Astrocyte of the cerebellum (primary cell): Measurements from ENCODE around the gene CCDC78.
A peak's percentile ranks its signal among the peaks of the same experiment; 100 is the strongest.

Experiments used
- DNase-seq: peaks from one replicate; pipeline ENCODE4 v3.0.0-alpha.2; 2011; ENCODE audit warnings: low read depth
- H3K4me3 ChIP-seq: 2 replicates; pipeline ENCODE4 v1.5.1; 2011; ENCODE audit warnings: mild to moderate bottlenecking, low read depth, low read length, moderate library complexity
- CTCF ChIP-seq: IDR thresholded peaks from 2 replicates; pipeline ENCODE4 v1.5.1; 2012; ENCODE audit warnings: low read length, low read depth, moderate library complexity, mild to moderate bottlenecking; ENCODE audit errors: missing control alignments
- in situ Hi-C: cut with HindIII; loops from 2 replicates; pipeline ENCODE4 v1.10.0; 2017; ENCODE audit warnings: low sequenced_read_pairs

CCDC78 gene

GRCh38 chr16:727291-727977 is 1.2 kb upstream of the CCDC78 start:
- in situ Hi-C loops = no loop called here
- peak overlapping the region; percentile 60 for H3K4me3 ChIP-seq
- TF ChIP-seq CTCF = no peak
- no peak for DNase-seq

GRCh38 chr16:726188-726437 is 130 bp downstream of the CCDC78 start:
- H3K4me3 ChIP-seq = no peak overlapping the region
- TF ChIP-seq CTCF = no peak
- DNase-seq = no peak
- in situ Hi-C loops = no loop called here

- no peak for DNase-seq
- TF ChIP-seq CTCF = no peak
- no peak overlapping the region for H3K4me3 ChIP-seq
- in situ Hi-C loops = no loop called here
Measured at GRCh38 chr16:725463-726187, 618 bp downstream of the CCDC78 start.

- no peak for TF ChIP-seq CTCF
- no peak for DNase-seq
- H3K4me3 ChIP-seq = no peak overlapping the region
- in situ Hi-C loops = no loop called here
Measured at GRCh38 chr16:725041-725376, 1.2 kb downstream of the CCDC78 start.

- no peak for TF ChIP-seq CTCF
- H3K4me3 ChIP-seq = no peak overlapping the region
- in situ Hi-C loops = no loop called here
- no peak for DNase-seq
Measured at GRCh38 chr16:724188-725040, 1.8 kb downstream of the CCDC78 start.

GRCh38 chr16:723695-724094 is 2.5 kb downstream of the CCDC78 start:
- in situ Hi-C loops = no loop called here

More at GRCh38 chr16:723695-724094, 2.5 kb downstream of the CCDC78 start:
- no peak for TF ChIP-seq CTCF
- H3K4me3 ChIP-seq = no peak overlapping the region
- DNase-seq = no peak
